C4-2B (cell line): ENCODE results near the gene STX2.

Experiments
- CTCF ChIP-seq: fragments of 450-650 bp; conservative IDR thresholded peaks from 2 replicates; pipeline ENCODE4 v1.5.1; 2017; ENCODE audit warnings: mild to moderate bottlenecking
- ZFX ChIP-seq: fragments of 450-650 bp; IDR thresholded peaks from 2 replicates; pipeline ENCODE4 v1.6.1; 2017

- no peak for TF ChIP-seq CTCF
- no peak for TF ChIP-seq ZFX
Measured at GRCh38 chr12:130868412-130868811, 29.4 kb upstream of the STX2 start.
